D721Med (cell line): ENCODE results near the gene IFI6.

ENCODE experiments used
- DNase-seq: peaks from one replicate; pipeline ENCODE4 v3.0.0; 2011; ENCODE audit warnings: low spot score; ENCODE audit not compliant: insufficient read length
- FAIRE-seq: peaks from 2 replicates; lab custom pipeline; 2011; peaks lifted over from hg19 to GRCh38; lab: Jason Lieb, UNC
- CTCF ChIP-seq: IDR thresholded peaks from 2 replicates; pipeline ENCODE4 v1.5.1; 2012; ENCODE audit warnings: mild to moderate bottlenecking, control low read depth; ENCODE audit not compliant: insufficient read depth; ENCODE audit errors: missing control alignments

Gene IFI6

GRCh38 chr1:27656157-27656893 is 15.7 kb downstream of the IFI6 start:
- no peak for TF ChIP-seq CTCF
- DNase-seq (no peak), FAIRE-seq (no peak)

GRCh38 chr1:27655151-27655937 is 16.6 kb downstream of the IFI6 start:
- no peak for DNase-seq
- FAIRE-seq: no peak
- no peak for TF ChIP-seq CTCF

GRCh38 chr1:27652111-27652864 is 19.7 kb downstream of the IFI6 start:
- no peak for TF ChIP-seq CTCF
- no peak for FAIRE-seq

GRCh38 chr1:27650539-27651175 is 21.3 kb downstream of the IFI6 start:
- no peak for DNase-seq
- no peak for TF ChIP-seq CTCF
- no peak for FAIRE-seq

More at GRCh38 chr1:27652111-27652864, 19.7 kb downstream of the IFI6 start:
- DNase-seq: no peak

GRCh38 chr1:27650171-27650538 is 21.8 kb downstream of the IFI6 start:
- FAIRE-seq (no peak), DNase-seq (no peak)
- no peak for TF ChIP-seq CTCF

- DNase-seq (no peak), FAIRE-seq (no peak)
- TF ChIP-seq CTCF: no peak
Measured at GRCh38 chr1:27649306-27649635, 22.7 kb downstream of the IFI6 start.
